IMR-90 (cell line): ENCODE measurements around the gene OPTC. TPM values are rescaled to one million over a fixed set of nuclear protein-coding genes. Genes with fewer than 3 reads are reported as not detected.

Source experiments
- ATAC-seq: fragments of 200-7000 bp; cut with Tn5 transposase; 2 replicates; pipeline ENCODE4 v1.9.1; 2020; ENCODE audit warnings: low read depth, mild to moderate bottlenecking, moderate library complexity
- BruUV-seq: library from RNA; stranded (reverse); fragments of 400-500 nt; replicated peaks from 2 replicates; lab custom pipeline; 2021; lab: Mats Ljungman, UMichigan
- CTCF ChIA-PET: fragments of 300-600 bp; formaldehyde crosslinking; extraction: SDS; loops from one replicate; lab custom pipeline; 2021; ENCODE audit warnings: antibody characterized with exemption; lab: Yijun Ruan, JAX
- POLR2A ChIA-PET: fragments of 300-600 bp; sonication (Branson Sonifier 250); formaldehyde crosslinking; loops from one replicate; lab custom pipeline; 2022; ENCODE audit warnings: antibody characterized with exemption; ENCODE audit not compliant: unreplicated experiment; lab: Charles Lee
- DNase-seq: peaks from one replicate; pipeline ENCODE4 v3.0.0; 2013
- H2AFZ ChIP-seq: replicated peaks from 2 replicates; pipeline ENCODE3; 2013; ENCODE audit warnings: low read length, mild to moderate bottlenecking; ENCODE audit not compliant: poor library complexity
- H2AK5ac ChIP-seq: 2 replicates; pipeline ENCODE4 v1.6.1; 2013; ENCODE audit warnings: low read depth, low read length, inconsistent platforms
- H2AK9ac ChIP-seq: replicated peaks from 2 replicates; pipeline ENCODE3; 2013; ENCODE audit warnings: mild to moderate bottlenecking, low read depth, low read length, moderate library complexity; ENCODE audit not compliant: poor library complexity
- H2BK120ac ChIP-seq: 2 replicates; pipeline ENCODE4 v1.6.1; 2013; ENCODE audit warnings: low read depth, low read length, inconsistent platforms
- H2BK15ac ChIP-seq: 3 replicates; pipeline ENCODE4 v1.6.1; 2013; ENCODE audit warnings: low read depth, low read length, inconsistent platforms
- H2BK20ac ChIP-seq: 2 replicates; pipeline ENCODE4 v1.6.1; 2013; ENCODE audit warnings: low read depth, mild to moderate bottlenecking, inconsistent platforms, low read length, moderate library complexity
- H2BK5ac ChIP-seq: 2 replicates; pipeline ENCODE4 v1.6.1; 2013; ENCODE audit warnings: mild to moderate bottlenecking, low read depth, low read length, inconsistent platforms; ENCODE audit not compliant: poor library complexity, severe bottlenecking
- H3K14ac ChIP-seq: replicated peaks from 2 replicates; pipeline ENCODE4 v1.6.1; 2013; ENCODE audit warnings: low read depth, low read length, inconsistent platforms
- H3K18ac ChIP-seq: 2 replicates; pipeline ENCODE4 v1.6.1; 2013; ENCODE audit warnings: low read depth, low read length, control low read depth
- H3K23ac ChIP-seq: 2 replicates; pipeline ENCODE4 v1.6.1; 2013; ENCODE audit warnings: low read depth, low read length, inconsistent platforms
- H3K27ac ChIP-seq: 2 replicates; pipeline ENCODE4 v1.5.1; 2013; ENCODE audit warnings: mild to moderate bottlenecking, control low read depth, low read length; ENCODE audit not compliant: insufficient read depth
- H3K27me3 ChIP-seq: 2 replicates; pipeline ENCODE4 v1.6.1; 2013; ENCODE audit warnings: low read length; ENCODE audit not compliant: control insufficient read depth, insufficient read depth
- H3K36me3 ChIP-seq: 2 replicates; pipeline ENCODE4 v1.6.1; 2013; ENCODE audit warnings: low read length, mixed read lengths; ENCODE audit not compliant: control insufficient read depth, insufficient read depth
- H3K4ac ChIP-seq: 2 replicates; pipeline ENCODE4 v1.6.1; 2013; ENCODE audit warnings: low read depth, low read length, inconsistent platforms
- H3K4me1 ChIP-seq: 2 replicates; pipeline ENCODE4 v1.6.1; 2013; ENCODE audit warnings: low read length, mixed read lengths; ENCODE audit not compliant: control insufficient read depth, insufficient read depth
- H3K4me2 ChIP-seq: 2 replicates; pipeline ENCODE4 v1.6.1; 2013; ENCODE audit warnings: low read depth, mild to moderate bottlenecking, control low read depth, low read length, moderate library complexity
- H3K4me3 ChIP-seq: 2 replicates; pipeline ENCODE4 v1.5.1; 2013; ENCODE audit warnings: low read depth, mild to moderate bottlenecking, control low read depth, low read length, moderate library complexity; ENCODE audit not compliant: insufficient read depth
- H3K56ac ChIP-seq: 2 replicates; pipeline ENCODE4 v1.6.1; 2013; ENCODE audit warnings: low read length, inconsistent platforms; ENCODE audit not compliant: insufficient read depth; ENCODE audit errors: extremely low read depth
- H3K79me1 ChIP-seq, 2 experiments: 2 replicates each; pipeline ENCODE4 v1.6.1; 2013; ENCODE audit warnings: low read length in 2 of 2, inconsistent platforms in 1 of 2, low read depth in 1 of 2
- H3K9ac ChIP-seq: 2 replicates; pipeline ENCODE4 v1.6.1; 2013; ENCODE audit warnings: low read depth, low read length, control low read depth
- H3K9me1 ChIP-seq: 2 replicates; pipeline ENCODE4 v1.6.1; 2013; ENCODE audit warnings: low read length, inconsistent platforms; ENCODE audit not compliant: insufficient read depth
- H3K9me3 ChIP-seq: 2 replicates; pipeline ENCODE4 v1.6.1; 2013; ENCODE audit warnings: low read length; ENCODE audit not compliant: control insufficient read depth, insufficient read depth
- H4K20me1 ChIP-seq: 2 replicates; pipeline ENCODE4 v1.6.1; 2013; ENCODE audit warnings: low read length, inconsistent platforms; ENCODE audit not compliant: insufficient read depth
- H4K5ac ChIP-seq: 2 replicates; pipeline ENCODE4 v1.6.1; 2013; ENCODE audit warnings: mild to moderate bottlenecking, low read depth, low read length, control low read depth
- H4K8ac ChIP-seq, 2 experiments: 2 replicates each; pipeline ENCODE4 v1.6.1; 2013; ENCODE audit warnings: low read depth in 2 of 2, low read length in 2 of 2, control low read depth in 1 of 2, inconsistent platforms in 1 of 2
- H4K91ac ChIP-seq: 2 replicates; pipeline ENCODE4 v1.6.1; 2013; ENCODE audit warnings: low read depth, low read length, inconsistent platforms; ENCODE audit not compliant: insufficient read depth
- BHLHE40 ChIP-seq: fragments of 150-350 bp; IDR thresholded peaks from 2 replicates; pipeline ENCODE4 v1.6.1; 2016; ENCODE audit warnings: mild to moderate bottlenecking, low read depth, low read length
- CEBPB ChIP-seq: IDR thresholded peaks from 2 replicates; pipeline ENCODE4 v1.6.1; 2012; ENCODE audit warnings: low read depth, low read length, improper control_type of control experiment
- CHD1 ChIP-seq: IDR thresholded peaks from 2 replicates; pipeline ENCODE4 v1.6.1; 2012; ENCODE audit warnings: low read depth, low read length, improper control_type of control experiment
- FOS ChIP-seq: fragments of 150-350 bp; IDR thresholded peaks from 2 replicates; pipeline ENCODE4 v1.6.1; 2016; ENCODE audit warnings: low read depth, low read length
- MAFK ChIP-seq: IDR thresholded peaks from 2 replicates; pipeline ENCODE4 v1.6.1; 2012; ENCODE audit warnings: low read depth, low read length, improper control_type of control experiment
- MAZ ChIP-seq: IDR thresholded peaks from 2 replicates; pipeline ENCODE4 v1.6.1; 2012; ENCODE audit warnings: low read depth, mild to moderate bottlenecking, low read length, improper control_type of control experiment, moderate library complexity, borderline replicate concordance
- MXI1 ChIP-seq: IDR thresholded peaks from 2 replicates; pipeline ENCODE4 v1.6.1; 2012; ENCODE audit warnings: low read depth, mild to moderate bottlenecking, low read length, moderate library complexity, borderline replicate concordance
- NFE2L2 ChIP-seq: fragments of 150-350 bp; IDR thresholded peaks from 2 replicates; pipeline ENCODE4 v1.6.1; 2016; ENCODE audit warnings: low read depth, mild to moderate bottlenecking, low read length
- POLR2A ChIP-seq: IDR thresholded peaks from 2 replicates; pipeline ENCODE4 v1.6.1; 2012; ENCODE audit warnings: mild to moderate bottlenecking, low read depth, low read length
- RAD21 ChIP-seq: IDR thresholded peaks from 2 replicates; pipeline ENCODE4 v1.6.1; 2012; ENCODE audit warnings: low read length, improper control_type of control experiment
- RCOR1 ChIP-seq: IDR thresholded peaks from 2 replicates; pipeline ENCODE4 v1.6.1; 2012; ENCODE audit warnings: mild to moderate bottlenecking, low read length, improper control_type of control experiment; ENCODE audit not compliant: insufficient replicate concordance
- RFX5 ChIP-seq: IDR thresholded peaks from 2 replicates; pipeline ENCODE4 v1.8.0; 2012; ENCODE audit warnings: low read depth, mild to moderate bottlenecking, low read length, moderate library complexity
- SMC3 ChIP-seq: fragments of 150-350 bp; IDR thresholded peaks from 2 replicates; pipeline ENCODE4 v1.6.1; 2016; ENCODE audit warnings: low read depth, mild to moderate bottlenecking, antibody characterized with exemption, low read length, moderate library complexity
- WGBS, 2 experiments: methylation state at CpG; one replicate each; pipeline versions ENCODE4 v1.1.5 to v1.1.7; 2013; ENCODE audit warnings: missing lambda C conversion rate in 2 of 2; ENCODE audit not compliant: insufficient read length in 1 of 2; ENCODE audit errors: extremely low coverage in 2 of 2; 5-methylcytosine and 5-hydroxymethylcytosine counted together
- dilution Hi-C: fragments of 300-500 bp; cut with HindIII; formaldehyde crosslinking; loops from one replicate; pipeline ENCODE4 v1.14.3; 2018; ENCODE audit warnings: low sequenced_read_pairs; ENCODE audit not compliant: unreplicated experiment
- in situ Hi-C: fragments of 300-500 bp; cut with MboI; formaldehyde crosslinking; loops from 3 replicates; pipeline ENCODE4 v1.14.3; 2019; ENCODE audit warnings: low sequenced_read_pairs, inconsistent platforms, mixed read lengths
- intact Hi-C: fragments of 100-400 bp; cut with micrococcal nuclease; formaldehyde crosslinking; loops from 2 replicates; pipeline ENCODE4 v1.10.0; 2022
- polyA plus RNA-seq, 3 experiments: library from polyadenylated mRNA; depleted of rRNA; stranded (reverse); fragments of >200 nt; gene quantifications; 2 replicates each; pipeline ENCODE4 v1.2.3, GENCODE V29; 2012; ENCODE audit warnings: low replicate concordance in 1 of 3
- total RNA-seq: library from RNA; depleted of rRNA; stranded (reverse); fragments of >200 nt; gene quantifications from 2 replicates; pipeline ENCODE4 v1.2.3, GENCODE V29; 2012
- TF ChIP-seq, protein P1 (sequence below): fragments of 150-350 bp; IDR thresholded peaks from 2 replicates; pipeline ENCODE4 v1.6.1; 2016; ENCODE audit warnings: low read depth, mild to moderate bottlenecking, low read length, moderate library complexity, borderline replicate concordance
- TF ChIP-seq, protein P2 (sequence below): fragments of 150-350 bp; IDR thresholded peaks from 2 replicates; pipeline ENCODE4 v1.6.1; 2017; ENCODE audit warnings: mild to moderate bottlenecking, antibody characterized with exemption, low read length, low read depth
- TF ChIP-seq, protein P3 (sequence below): conservative IDR thresholded peaks from 2 replicates; pipeline ENCODE4 v1.5.1; 2012; ENCODE audit warnings: mild to moderate bottlenecking, low read depth, low read length, improper control_type of control experiment

OPTC gene
- total and polyA plus RNA-seq, 2 of the 4 experiments (the other 2 are of a cell fraction), result not detected

DNA sequence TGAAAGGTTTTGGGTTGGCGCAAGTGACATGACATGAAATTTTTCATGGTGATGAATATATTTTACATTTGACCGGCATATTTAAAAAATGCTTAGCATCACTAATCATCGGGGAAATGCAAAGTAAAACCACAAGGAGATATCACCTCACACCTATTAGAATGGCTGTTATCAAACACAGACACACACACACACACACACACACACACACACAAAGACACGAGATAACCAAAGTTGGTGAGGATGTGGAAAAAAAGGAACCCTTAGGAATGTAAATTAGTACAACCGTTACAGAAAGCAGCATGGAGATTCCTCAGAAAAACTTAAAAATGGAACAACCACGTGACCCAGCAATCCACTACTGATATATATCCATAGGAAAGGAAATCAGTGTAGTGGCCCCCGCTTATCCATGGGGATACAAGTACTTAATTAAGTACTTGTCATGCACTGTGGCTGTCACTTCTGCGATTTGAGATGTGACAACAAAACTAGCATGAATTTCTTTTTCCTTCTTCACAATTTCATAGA is 34.2 kb upstream of the OPTC start:
- Histone ChIP-seq H3K4me2 (no peak overlapping the region), H3K36me3 (no peaks in the 10 kb centered on the region), H3K4me1 (peaks cover 15% of the 10 kb centered on the region), H2BK5ac (no peak overlapping the region), H2AK9ac (no peak overlapping the region), H3K9me3 (no peaks in the 10 kb centered on the region), H3K27ac (no peak overlapping the region), H2BK15ac (no peak overlapping the region), H4K91ac (no peak overlapping the region), H3K27me3 (peaks cover 7% of the 10 kb centered on the region), H4K5ac (no peak overlapping the region), H3K9ac (no peak overlapping the region), H4K20me1 (no peaks in the 10 kb centered on the region), H2AK5ac (no peak overlapping the region), H3K9me1 (no peaks in the 10 kb centered on the region), H2AFZ (no peak overlapping the region), H3K4me3 (no peak overlapping the region), H3K14ac (no peak overlapping the region), H2BK20ac (no peak overlapping the region), H2BK120ac (no peak overlapping the region), H3K4ac (no peak overlapping the region), H3K79me1 (no peaks in the 10 kb centered on the region), H3K56ac (no peak overlapping the region), H3K18ac (no peak overlapping the region), H4K8ac (no peak overlapping the region), H3K23ac (no peak overlapping the region)
- no CpG with 5 or more reads among the region's 8 CpGs for WGBS, 2 experiments
- no peak for TF ChIP-seq RCOR1
- TF ChIP-seq, protein P1, sequence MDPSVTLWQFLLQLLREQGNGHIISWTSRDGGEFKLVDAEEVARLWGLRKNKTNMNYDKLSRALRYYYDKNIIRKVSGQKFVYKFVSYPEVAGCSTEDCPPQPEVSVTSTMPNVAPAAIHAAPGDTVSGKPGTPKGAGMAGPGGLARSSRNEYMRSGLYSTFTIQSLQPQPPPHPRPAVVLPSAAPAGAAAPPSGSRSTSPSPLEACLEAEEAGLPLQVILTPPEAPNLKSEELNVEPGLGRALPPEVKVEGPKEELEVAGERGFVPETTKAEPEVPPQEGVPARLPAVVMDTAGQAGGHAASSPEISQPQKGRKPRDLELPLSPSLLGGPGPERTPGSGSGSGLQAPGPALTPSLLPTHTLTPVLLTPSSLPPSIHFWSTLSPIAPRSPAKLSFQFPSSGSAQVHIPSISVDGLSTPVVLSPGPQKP, result no peak
- no peak for TF ChIP-seq MAFK
- no peak for TF ChIP-seq RAD21
- no peak for TF ChIP-seq MXI1
- no peak for TF ChIP-seq RFX5
- TF ChIP-seq, protein P2, sequence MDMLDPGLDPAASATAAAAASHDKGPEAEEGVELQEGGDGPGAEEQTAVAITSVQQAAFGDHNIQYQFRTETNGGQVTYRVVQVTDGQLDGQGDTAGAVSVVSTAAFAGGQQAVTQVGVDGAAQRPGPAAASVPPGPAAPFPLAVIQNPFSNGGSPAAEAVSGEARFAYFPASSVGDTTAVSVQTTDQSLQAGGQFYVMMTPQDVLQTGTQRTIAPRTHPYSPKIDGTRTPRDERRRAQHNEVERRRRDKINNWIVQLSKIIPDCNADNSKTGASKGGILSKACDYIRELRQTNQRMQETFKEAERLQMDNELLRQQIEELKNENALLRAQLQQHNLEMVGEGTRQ, result no peak
- no peak for TF ChIP-seq FOS
- TF ChIP-seq CHD1, result no peak
- no peak for TF ChIP-seq BHLHE40
- TF ChIP-seq MAZ, result no peak
- TF ChIP-seq CEBPB, result no peak
- TF ChIP-seq, protein P3, sequence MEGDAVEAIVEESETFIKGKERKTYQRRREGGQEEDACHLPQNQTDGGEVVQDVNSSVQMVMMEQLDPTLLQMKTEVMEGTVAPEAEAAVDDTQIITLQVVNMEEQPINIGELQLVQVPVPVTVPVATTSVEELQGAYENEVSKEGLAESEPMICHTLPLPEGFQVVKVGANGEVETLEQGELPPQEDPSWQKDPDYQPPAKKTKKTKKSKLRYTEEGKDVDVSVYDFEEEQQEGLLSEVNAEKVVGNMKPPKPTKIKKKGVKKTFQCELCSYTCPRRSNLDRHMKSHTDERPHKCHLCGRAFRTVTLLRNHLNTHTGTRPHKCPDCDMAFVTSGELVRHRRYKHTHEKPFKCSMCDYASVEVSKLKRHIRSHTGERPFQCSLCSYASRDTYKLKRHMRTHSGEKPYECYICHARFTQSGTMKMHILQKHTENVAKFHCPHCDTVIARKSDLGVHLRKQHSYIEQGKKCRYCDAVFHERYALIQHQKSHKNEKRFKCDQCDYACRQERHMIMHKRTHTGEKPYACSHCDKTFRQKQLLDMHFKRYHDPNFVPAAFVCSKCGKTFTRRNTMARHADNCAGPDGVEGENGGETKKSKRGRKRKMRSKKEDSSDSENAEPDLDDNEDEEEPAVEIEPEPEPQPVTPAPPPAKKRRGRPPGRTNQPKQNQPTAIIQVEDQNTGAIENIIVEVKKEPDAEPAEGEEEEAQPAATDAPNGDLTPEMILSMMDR, result no peak
- TF ChIP-seq NFE2L2, result no peak
- no peak for TF ChIP-seq SMC3
- TF ChIP-seq POLR2A, result no peak
- ChIA-PET POLR2A (no interaction called here), CTCF (no interaction called here)
- DNase-seq, result no peak
- ATAC-seq, result no peak
- in situ Hi-C loops, result no loop called here
- dilution Hi-C loops, result no loop called here
- intact Hi-C loops, result no loop called here
- BruUV-seq, result no TSS peak
